Stimulated activated CD4-positive, alpha-beta T cell treated with anti-CD3 and anti-CD28 coated beads, Interleukin-2, amount 100 ng/mL, for 24 hours (primary cell): ENCODE data around the gene FN3KRP.
"Not testable (repeated sequence)": the region's sequence is repeated elsewhere in the genome, so short reads cannot be mapped to it uniquely, and the experiment has no call there.

Source experiments
- DNase-seq, 2 donors: peaks; one replicate each; pipeline ENCODE4 v3.0.0-alpha.2; 2020

FN3KRP gene

DNA sequence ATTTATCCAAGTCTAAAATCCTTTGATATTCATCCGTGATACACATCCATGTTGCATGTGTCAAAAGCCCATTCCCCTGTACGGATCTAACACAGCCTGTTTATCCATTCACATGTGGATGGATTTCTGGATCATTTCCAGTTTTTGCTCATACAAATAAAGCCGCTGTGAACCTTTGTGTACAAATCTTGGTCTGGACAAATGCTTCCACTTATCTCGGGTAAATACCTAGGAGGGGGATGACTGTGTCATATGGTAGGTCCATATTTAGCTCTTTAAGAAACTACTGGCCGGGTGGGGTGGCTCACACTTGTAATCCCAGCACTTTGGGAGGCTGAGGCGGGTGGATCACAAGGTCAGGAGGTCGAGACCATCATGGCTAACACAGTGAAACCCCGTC, 29.0 kb downstream of the FN3KRP start:
- DNase-seq = no peak

DNA sequence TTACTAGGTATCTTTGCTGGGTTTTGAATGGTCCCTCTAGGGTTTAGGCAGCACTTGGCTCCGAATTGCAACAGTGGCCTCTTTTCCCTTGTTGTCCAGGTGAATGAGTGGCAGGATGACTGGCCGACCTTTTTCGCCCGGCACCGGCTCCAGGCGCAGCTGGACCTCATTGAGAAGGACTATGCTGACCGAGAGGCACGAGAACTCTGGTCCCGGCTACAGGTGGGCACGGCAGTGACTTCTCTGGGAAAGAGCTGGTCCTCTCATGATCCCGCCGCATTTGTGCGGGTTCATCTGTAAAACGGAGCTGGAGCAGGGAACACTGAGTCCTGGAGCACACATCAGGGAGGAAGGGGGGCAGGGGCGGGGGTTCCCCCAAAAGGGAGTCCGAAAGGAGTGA, 32.2 kb downstream of the FN3KRP start:
- no peak for DNase-seq

DNA sequence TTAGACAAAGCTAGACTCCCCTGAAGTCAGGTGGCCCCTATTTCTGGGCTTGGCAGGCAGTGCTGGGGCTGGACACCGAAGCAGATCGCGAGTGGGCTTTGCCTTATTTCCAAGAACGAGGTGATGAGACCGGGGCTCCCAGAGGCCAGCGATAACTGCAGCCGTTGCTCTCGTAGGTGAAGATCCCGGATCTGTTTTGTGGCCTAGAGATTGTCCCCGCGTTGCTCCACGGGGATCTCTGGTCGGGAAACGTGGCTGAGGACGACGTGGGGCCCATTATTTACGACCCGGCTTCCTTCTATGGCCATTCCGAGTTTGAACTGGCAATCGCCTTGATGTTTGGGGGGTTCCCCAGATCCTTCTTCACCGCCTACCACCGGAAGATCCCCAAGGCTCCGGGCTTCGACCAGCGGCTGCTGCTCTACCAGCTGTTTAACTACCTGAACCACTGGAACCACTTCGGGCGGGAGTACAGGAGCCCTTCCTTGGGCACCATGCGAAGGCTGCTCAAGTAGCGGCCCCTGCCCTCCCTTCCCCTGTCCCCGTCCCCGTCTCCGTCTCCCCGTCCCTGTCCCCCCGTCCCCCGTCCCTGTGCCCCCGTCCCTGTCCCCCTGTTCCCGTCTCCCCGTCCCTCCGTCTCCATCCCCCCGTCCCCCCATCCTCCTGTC, 33.9 kb downstream of the FN3KRP start:
- DNase-seq = no peak

DNA sequence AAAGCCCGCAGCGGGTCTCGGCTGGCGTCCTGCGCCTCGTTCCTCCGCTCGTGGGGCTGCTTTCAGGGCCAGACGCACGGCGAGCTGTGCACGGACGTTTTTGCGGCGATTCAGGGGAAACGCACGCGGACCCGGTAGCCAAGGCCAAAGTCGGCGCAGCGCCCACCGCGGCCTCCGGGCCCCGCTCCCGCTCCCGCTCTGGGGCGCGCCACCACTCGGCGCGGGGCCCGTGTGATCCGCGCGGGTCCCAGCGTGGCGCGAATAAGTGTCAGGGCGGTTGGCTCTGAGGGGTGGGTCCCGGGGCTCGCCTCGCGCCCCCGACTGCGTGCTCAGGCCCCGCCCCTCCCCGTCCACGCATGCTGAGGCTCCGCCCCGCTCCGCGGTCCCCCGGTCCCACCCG, 34.7 kb downstream of the FN3KRP start:
- no peak for DNase-seq

DNA sequence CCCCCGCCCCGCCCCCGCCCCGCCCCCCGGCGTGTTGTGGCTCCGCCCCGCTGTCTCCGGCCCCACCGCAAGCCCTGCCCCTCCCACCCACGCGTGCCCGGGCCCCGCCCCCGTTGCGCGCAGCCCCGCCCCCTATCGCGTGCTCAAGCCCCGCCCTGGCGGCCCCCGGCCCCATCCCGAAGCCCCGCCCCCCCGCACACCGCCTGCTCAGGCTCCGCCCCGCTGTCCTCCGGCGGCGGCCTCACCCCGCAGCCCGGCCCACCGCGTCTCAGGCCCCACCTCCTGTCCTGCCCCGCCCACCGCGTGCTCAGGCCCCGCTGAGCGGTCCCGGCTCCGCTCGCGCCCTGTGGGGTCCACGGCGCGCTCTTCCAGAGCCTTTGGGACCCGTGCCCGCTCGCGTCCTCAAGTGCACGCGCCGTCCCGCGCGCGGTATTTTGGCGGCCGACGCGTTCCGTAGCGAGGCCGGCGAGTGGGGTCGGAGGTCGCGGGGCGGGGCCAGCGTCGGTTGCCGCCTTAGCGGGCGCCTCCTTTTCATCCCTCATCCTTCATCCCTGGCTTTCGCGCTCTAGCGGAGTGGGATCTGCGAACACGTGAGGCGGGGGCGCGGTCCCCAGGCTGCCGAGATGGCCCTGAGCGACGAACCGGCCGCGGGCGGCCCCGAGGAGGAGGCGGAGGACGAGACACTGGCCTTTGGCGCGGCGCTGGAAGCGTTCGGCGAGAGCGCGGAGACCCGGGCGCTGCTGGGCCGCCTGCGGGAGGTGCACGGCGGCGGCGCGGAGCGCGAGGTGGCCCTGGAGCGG, 35.3 kb downstream of the FN3KRP start, which contains the start of gene TBCD:
TSS of gene TBCD (plus strand) at position 495 of the 800 bp plus-strand sequence. CDS start at position 624, 129 bp downstream.
- DNase-seq = peak; percentile 88 to 89

DNA sequence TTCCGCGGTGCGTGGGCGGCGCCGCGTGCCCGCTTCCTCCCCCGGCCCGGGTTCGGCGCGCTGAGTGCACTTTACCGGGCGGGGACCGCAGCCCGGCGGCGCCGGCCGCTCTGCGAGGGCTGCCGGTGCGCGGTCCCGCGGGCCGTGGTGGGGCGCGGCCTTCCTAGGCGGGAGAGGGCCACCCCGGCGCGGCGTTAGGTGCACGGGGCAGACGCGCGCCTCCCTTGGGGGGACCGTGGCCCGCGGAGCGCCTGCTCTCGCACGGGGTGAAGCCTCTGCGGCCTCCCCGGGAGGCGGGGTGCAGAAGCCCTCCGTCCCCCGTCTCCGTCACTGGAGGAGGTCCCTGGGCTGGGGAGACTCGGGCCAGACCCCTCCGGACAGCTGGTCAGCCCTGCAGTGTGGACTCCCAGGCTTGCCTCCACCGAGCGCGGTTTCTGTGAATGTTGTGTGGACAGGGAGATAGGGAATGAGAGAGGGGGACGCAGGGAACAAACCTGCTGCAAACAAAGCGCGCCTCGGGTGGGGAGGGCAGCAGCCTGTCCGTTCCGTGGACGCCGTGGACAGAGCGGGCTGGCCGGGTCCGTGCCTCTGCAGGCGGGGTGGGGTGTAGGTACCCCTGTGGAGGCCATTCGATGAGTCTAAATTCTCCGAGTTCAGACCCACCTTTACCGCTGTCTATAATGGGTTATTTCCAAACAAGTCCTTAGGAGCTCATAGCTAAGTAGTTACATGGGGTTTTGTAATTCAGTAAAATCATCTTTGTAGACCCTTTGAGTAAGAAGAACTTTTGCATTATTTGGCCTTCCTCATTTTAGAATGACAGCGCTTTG, 36.1 kb downstream of the FN3KRP start:
- DNase-seq = no peak

DNA sequence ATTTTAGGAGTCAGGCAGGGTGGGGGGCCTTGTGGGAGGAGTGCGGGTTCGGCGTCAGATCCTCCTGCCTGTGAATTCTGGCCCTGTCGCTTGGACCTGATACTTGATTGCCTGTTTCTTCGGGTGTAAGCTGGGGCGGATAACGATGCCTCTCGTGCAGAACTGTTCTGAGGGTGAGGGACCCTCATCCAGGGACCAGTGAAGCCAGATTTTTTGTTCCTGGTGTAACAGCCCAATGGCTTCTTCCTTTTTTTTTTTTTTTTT, 36.6 kb downstream of the FN3KRP start:
- no peak for DNase-seq

DNA sequence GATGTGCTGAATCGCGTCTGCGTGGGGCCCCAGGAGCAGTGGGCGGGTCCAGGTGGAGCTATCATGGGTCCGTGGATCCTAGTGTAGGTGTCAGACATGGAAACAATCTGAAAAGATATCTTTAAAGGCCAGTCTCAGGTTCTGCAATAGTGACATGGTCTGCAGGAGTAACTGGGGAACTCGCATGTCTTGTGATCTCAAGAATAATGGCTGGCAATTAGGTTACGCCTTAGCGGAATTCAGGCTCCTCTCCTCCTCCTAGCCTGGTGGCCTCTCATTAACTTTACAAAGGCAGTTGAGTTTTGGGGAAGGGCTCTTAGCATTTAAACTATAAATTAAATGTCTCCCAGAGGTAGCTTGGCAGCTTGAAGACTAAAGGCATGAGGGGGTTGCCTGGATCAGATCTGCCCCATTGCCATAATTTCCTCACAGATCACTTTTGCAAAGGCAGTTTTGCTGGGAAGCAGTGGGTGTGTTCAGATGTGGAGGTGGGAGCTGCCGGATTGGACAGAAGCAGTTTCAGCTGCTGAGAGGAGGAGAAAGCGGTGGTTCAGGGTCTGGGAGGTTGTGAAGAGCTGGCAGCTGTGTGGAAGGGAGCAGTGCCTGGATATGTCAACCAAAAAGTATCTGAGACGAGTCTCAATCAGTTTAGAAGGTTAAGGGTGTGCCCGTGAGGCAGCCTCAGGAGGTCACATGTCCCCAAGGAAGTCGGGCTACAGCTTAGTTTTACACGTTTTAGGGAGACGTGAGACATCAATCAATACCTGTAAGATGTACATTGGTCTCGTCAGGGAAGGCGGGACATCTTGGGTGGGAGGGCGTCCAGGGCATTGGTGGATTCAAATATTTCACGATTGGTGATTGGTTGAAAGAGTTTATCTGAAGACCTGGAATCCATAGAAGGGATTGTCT, 38.0 kb downstream of the FN3KRP start:
- no peak for DNase-seq

DNA sequence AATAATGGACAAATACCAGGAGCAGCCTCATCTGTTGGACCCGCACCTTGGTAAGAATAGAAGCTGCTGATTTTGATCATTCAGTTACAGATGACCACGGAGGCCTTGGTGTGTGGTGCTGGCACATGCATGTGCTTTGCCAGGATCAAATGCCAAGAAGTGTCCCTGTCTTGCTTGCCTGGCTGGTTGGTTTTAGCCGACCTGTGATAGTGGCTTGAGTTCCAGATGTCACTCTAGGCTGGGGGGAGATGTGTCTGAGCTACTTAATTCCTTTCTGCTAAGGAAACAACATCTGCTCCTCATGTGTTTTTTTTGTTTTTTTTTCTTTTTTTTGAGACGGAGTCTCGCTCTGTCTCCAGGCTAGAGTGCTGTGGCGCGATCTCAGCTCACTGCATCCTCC, 39.7 kb downstream of the FN3KRP start:
- no peak for DNase-seq

DNA sequence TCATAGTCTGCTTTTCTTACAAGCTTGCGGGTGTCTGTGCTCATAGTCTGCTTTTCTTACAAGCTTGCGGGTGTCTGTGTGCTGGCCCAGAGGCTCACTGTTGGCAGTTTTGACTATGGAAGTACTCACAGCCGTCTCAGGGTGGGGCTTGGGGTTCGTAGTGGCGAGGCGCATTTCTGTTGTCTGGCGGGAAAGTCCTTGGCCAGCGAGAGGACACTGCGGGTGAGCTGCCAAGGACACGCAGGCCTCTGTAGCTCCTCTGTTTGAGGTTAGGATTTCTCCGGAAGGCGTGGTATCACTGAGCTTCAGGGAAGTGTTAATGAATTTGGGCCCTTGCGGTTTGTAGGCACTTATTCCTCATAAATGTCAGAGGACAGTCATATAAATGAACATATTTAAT, 48.9 kb downstream of the FN3KRP start:
- DNase-seq = no peak

DNA sequence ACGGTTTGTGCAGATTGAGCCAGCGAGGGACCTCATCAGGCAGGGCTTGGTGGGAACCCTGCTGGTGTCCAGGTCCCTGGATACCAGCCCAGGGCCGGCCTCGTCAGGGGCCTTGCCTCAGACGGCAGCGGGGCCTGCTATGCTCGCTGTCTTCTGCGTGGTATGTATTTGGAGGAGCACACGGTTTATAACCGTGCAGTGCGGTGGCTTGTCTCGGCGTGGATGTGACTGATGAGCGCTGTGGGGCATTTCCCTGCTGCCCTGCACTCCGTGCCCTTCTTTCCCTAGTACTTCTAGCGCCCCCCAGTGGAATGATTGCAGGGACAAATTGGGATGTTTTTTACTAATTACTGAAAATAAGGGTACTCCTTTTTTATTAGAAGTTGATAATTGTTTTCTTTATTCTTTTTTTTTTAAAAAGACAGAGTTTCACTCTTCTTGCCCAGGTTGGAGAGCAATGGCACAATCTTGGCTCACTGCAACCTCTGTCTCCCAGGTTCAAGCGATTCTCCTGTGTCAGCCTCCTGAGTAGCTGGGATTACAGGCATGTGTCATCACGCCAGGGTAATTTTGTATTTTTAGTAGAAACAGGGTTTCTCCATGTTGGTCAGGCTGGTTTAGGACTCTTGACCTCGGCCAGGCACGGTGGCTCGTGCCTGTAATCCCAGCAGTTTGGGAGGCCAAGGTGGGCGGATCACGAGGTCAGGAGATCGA, 50.7 kb downstream of the FN3KRP start:
- peak; percentile 50 to 60 for DNase-seq

DNA sequence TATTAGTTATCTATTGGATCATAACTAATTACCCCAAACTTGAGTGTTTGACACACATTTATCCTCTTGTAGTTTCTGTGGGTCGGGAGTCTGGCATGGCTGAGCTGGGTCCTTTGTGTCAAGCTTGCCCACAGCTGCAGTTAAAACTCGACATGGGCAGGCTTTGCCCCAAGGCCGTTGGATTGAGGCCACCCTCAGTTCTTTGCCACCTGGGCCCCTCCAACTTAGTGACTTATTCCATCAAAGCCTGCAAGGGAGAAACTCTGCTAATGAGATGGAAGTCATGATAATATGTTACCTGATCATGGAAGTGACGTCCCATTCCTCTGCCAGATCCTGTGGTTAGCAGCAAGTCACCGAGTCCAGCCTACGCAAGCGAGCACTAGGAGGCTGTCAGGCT, 52.5 kb downstream of the FN3KRP start:
- DNase-seq = no peak

DNA sequence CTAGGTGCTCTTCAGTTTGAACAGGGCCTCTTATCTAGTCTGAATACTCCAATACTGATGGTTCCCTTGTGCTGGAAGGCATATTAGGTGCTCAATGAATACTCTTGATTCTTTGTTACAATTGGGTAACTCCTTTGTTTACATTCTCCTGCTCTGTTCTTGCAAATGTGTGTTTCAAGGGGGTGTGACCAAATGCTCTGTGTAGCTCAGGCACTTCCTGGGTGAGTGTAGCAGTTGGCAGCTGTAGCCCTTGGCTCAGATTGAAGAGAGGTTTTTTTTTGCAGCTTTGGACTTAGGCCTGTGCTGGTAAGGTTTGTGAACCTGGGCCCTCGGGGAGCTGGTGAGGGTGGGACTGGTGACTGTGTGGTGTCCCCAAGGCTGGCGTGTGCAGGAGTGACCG, 55.5 kb downstream of the FN3KRP start:
- DNase-seq = no peak

DNA sequence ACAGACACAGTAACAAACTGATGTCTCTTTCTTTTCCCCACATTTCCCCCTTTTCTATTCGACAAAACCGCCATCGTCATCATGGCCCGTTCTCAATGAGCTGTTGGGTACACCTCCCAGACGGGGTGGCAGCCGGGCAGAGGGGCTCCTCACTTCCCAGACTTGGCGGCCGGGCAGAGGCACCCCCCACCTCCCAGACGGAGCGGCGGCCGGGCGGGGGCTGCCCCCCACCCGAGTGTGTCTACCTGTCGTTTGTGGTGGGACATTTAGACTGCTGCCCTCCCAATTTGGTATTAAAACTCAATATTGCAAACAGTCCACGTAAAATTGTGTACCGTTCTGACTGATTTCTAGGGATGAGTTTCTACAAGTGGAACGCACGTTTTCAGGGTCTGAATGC, 58.0 kb downstream of the FN3KRP start:
- not testable (repeated sequence) for DNase-seq

DNA sequence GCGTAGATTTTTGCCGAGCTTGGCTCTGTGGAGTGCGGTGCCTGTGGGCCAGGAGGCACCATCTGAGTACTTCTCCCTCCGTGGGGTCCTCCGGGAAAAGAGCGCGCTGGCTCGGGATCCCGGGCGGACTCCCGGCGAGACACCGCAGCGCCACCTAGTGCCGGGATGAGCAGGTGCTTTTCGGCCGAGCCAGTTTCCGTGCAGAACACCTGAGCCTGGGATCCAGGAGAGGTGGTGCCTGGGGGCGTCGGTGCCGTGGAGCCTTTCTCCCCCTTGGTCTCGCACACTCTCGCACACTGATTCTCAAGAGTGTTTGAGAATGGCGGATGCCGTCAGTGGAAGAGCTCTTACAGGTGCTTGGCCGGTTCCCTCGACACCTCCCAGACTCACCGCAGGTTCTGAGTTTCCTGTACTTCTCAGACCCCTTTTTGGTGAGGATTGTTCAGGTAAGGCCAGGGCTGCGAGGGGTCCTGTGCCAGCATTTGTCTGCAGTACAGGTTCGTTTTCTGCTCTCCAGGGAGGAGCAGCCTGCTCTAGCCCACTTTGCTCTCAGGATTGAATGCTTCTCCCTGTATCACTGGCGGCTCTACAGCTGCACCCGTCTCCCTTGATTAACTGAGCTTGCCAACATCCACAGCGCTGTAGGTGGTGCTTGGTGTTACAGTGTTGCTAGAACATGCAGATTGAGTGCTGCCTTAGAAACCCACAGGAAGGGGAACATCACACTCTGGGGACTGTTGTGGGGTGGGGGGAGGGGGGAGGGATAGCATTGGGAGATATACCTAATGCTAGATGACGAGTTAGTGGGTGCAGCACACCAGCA, 58.7 kb downstream of the FN3KRP start:
- DNase-seq = peak; percentile 46 to 59

DNA sequence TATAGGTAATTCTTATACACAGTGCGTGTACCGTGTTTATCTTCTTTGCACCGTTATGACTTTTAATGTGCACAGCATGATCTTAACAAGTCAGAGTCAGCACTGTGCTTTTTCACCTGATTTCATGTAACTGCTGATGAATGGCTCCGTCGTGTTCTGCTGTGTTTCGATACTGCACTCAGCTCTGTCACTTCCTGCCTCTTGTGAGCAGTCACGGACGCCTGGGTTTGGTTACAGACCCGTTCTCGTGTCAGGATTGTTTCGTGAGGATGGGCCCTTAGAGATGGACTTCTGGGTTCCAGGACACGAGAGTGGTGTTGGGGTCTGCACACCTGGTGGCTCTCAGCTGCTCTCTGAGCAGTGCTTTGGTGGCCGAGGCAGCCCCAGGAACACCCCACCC, 59.9 kb downstream of the FN3KRP start:
- DNase-seq = no peak
